Suppressor macrophage (primary cell): ENCODE results near the gene PLCB1.
"Not testable (repeated sequence)": the region's sequence is repeated elsewhere in the genome, so short reads cannot be mapped to it uniquely, and the experiment has no call there.

Source experiments
- DNase-seq, 4 experiments: peaks; one replicate each; pipeline ENCODE4 v3.0.0-alpha.2; 2020 to 2022
- total RNA-seq, 17 experiments: gene quantifications; one replicate each; lab custom pipeline; 2026; ENCODE audit warnings: mixed read lengths in 6 of 17, inconsistent platforms in 3 of 17; lab: John Stamatoyannopoulos, UW

The PLCB1 gene
- 2.5 to 15.9 (median 3.9) reads per million in 17 experiments for total RNA-seq

- DNase-seq: peak; percentile 85 to 92 (median 89)
Measured at GRCh38 chr20:8131598-8132483, at the start of gene PLCB1. TSS of gene PLCB1 (plus strand) at chr20:8132266. CDS start at chr20:8132652, 386 bp downstream.

GRCh38 chr20:8082989-8083388 is 49.1 kb upstream of the PLCB1 start:
- peak; percentile 29 to 63 (median 50) for DNase-seq

- no peak for DNase-seq
Measured at GRCh38 chr20:8089668-8090067, 42.4 kb upstream of the PLCB1 start.

DNA sequence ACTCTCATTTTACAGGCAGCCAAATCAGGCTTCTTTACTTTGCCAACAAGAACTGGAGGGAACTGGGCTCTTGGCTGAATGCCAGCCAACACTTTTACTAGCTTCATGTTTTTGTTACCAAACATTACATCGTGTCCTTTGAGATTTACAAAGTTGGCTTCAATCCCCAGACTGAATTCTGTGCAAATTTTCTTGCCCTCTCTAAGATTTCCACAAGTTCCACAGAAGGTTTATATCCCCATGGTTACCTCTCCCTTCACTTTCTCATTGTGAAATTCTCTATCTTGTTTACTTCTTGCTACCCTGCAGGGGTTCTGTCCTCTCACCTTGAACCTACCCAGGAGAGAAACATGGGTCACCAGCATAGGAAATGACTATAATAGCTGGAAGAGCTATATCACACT is 37.6 kb upstream of the PLCB1 start:
- peak; percentile 29 to 77 (median 57) for DNase-seq

DNA sequence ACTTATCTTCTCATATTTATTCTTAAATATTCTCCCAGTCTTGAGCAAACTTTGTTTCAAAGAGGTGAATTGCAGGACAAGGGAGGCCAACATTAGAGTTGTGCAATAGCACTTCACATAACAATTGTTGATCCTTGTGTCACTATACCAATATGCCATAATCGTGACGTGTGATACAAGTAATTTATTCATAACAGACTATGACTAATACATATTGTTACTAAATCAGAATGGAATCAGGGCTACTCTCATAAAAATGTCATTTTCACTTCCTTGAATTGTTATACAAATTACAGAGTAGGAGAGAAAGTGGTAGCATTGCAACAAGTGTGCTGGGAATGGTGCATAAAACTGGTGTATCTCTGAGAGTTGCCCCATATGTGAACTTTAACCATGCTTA is 37.2 kb upstream of the PLCB1 start:
- DNase-seq: peak; percentile 11 to 83 (median 52)

GRCh38 chr20:8095648-8096572 is 36.2 kb upstream of the PLCB1 start:
- DNase-seq: peak in 2 of 4 experiments; percentile 26 to 38

- no peak for DNase-seq
Measured at GRCh38 chr20:8097307-8097706, 34.8 kb upstream of the PLCB1 start.

GRCh38 chr20:8104252-8104651 is 27.8 kb upstream of the PLCB1 start:
- DNase-seq: no peak

GRCh38 chr20:8114612-8115011 is 17.5 kb upstream of the PLCB1 start:
- not testable (repeated sequence) for DNase-seq

GRCh38 chr20:8115436-8115835 is 16.6 kb upstream of the PLCB1 start:
- DNase-seq: no peak

DNA sequence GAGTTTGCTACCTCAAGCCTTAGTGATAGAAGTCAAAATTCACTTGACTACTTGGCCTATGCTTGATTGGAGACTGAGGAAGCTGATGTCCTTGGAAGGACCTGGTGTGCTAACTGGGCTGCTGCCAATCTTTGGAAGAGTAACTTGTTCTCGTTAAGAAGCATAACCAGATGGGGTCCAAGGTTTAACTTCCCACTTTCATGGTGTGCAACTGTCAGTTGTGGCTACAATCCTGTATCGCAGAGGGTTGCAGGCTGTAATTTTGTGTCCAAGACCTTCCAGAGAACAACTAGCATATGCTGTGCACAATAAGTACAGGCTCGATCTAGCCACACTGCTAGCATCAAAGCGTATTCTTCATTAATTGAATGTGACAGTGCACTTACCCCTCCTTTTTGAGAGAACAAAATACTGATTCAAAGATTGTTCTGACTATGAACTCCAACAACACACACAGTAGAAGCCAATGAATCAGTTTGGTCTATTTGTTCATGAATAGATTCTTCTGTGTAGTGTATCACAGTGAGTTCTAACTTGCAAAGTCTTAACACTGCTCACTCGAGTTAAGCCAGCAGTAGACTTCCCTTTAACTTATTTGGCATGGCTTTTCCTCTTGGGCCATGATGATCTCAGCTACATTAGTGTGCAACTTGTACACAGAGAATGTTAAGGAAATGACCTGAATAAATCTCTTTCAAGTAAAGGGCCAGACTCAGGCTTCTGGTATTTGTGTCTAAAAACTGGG is 15.8 kb upstream of the PLCB1 start:
- peak in 1 of 4 experiments; percentile 20 for DNase-seq

DNA sequence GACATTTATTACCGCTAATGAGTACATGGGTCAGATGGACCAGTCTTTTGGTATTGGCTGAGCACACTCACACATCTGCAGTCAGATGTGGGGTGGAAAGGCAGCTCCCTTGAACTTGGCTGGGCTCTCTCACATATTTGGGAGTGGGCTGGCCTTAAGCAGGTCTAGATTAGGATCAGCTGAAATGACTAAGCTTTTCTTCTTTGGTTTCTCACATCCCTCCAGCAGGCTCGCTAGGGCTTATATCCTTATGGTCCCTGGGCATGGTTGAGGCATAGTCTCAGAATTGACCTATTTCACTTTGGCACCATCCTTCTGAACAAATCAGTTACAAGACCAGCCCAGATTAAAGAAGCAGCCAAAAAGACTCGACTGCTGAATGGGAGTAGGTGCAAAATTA is 14.4 kb upstream of the PLCB1 start:
- no peak for DNase-seq

DNA sequence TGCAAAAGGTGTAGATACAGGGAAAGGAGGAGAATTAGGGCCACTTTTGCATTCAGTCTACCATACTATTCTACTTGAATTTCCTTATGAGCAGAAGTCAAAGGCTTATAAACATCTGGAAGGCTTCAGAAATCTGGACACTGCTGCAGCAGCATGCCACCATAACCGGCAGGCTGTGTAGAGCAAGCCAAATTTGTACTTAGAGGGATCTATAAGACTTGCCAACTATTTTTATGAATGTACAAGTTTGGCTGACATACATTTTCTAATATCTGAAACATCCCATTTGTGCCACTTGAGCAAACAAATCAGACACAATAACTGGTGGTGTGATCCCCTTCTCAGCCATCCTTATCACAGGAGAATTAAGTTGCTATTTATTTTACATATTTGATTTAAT is 14.0 kb upstream of the PLCB1 start:
- DNase-seq: no peak

- DNase-seq: no peak
Measured at GRCh38 chr20:8118760-8119159, 13.3 kb upstream of the PLCB1 start.

DNA sequence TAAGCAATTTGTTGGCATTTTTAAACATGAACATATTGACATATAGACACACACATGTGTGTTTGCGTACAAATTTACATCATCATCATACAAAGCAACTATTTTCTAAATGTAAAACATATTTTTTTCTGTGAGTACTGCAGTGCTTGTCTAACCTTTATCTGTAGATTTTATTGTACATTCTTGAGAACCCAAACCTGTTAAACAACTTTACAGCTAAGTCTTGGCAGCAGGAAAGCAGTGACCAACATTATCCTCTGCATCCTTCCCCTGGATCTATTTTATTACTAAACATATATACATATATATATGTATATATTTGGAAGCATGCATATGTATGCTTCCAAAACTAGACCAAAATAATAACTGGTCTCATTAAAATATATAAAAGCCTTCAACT is 10.4 kb upstream of the PLCB1 start:
- DNase-seq: no peak

DNA sequence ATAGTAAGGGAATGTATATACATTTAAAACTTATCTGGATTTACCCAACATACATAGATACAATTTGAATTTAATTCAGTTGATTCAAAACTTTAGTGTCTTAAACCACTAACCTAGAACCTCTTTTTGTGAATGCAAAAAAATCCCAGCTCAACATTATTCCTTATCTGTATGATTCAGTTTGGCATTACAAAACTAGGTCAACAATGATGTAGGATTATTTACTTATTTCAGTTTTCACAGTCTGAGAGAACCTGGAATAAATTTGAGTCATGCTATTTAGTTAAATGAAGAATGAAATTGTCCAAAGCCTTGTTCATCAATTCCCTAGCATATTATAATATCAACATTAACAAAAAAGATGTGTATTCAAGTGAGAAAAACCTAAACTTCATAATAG is 7.4 kb upstream of the PLCB1 start:
- no peak for DNase-seq

- DNase-seq: no peak
Measured at GRCh38 chr20:8126181-8126580, 5.9 kb upstream of the PLCB1 start.

- no peak for DNase-seq
Measured at GRCh38 chr20:8126841-8127378, 5.2 kb upstream of the PLCB1 start.

DNA sequence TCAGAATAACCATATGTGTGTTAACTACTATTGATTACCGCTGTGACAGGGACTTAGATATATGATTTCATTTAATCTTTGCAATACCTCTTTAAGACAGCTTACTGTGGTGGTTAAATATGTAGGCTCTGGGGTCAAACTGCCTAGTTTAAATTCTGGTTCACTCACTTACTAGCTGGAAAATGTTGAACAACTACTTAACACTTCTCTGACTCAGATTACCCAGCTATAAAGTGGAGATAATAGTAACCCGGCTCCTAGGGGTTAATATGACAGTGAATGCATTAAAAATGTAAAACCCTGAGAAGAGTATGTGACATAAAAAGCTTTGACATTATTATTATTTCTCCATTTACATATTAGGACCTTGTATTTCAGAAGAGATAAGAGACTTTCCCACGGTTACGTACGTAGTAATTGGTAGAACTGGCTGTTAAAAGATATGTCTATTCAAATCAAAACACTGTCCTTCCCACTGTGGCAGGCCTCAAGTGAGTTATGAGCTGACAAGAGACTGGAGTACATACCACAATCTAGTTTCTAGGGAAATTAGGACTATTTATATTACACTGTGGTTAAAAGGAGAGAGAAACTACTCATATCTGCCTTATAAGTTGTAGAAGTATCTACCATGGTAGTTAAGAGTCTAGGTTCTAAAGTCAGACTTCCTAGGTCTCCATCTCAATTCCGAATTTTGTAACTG is 4.4 kb upstream of the PLCB1 start:
- no peak for DNase-seq

DNA sequence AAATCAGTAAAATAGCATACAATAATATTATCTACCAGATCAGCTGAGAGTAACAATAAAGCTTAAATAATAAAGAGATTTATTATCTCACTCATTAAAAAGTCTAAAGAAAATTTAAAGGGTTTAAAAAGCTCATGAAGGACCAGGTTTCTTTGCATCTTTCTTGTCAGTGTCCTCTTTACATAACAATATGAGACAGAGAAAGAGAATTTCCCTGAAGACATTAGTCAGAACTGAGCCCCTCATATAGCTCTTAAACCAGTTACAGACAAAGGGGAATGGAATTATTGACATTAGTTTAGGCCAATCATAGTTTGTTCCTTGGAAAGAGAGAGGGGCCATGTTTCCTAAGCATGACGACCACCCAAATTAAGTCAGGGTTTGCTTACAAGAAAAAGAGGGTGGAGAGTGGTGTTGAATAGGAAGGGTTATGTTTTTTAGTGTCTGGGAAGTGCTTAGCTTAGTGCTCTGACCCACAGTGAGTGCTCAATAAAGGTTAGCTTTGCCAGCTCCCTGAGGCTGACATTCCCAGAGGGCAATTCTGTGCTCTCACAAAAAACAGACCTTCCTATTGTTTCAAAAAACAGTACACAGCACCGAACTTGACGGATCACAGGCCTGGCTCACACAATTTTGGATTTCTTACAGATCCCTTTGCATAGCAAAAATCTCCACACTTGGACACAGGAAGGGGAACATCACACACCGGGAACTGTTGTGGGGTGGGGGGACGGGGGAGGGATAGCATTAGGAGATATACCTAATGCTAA is 3.6 kb upstream of the PLCB1 start:
- no peak for DNase-seq
